Dedifferentiated amniotic fluid mesenchymal stem cell (primary cell): ENCODE data around the gene PDE4C.

Experiments used
- DNase-seq: peaks from one replicate; pipeline ENCODE4 v3.0.0-alpha.2; 2016; ENCODE audit errors: extremely low spot score

Gene PDE4C

DNA sequence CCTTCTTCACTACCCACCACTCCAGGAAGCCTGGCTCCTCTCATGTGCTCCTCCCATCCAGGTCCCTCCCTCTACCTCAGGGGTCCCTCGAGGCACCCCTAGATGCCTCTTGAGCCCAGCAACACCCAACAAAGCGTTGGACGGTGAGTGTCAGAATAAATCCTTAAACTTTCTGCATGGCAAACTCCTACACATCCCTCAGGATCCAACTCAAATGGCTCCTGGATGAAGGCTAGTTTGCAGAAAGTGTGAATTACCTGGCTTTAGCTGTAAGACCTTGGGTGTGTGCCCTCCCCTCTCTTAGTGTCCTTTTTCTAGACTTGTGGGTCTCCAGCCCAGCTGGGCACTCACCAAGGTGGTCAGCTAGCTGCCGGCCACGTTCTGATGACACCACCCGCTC is 27.9 kb downstream of the PDE4C start:
- DNase-seq = no peak

GRCh38 chr19:18197941-18198340 is 28.3 kb downstream of the PDE4C start:
- no peak for DNase-seq

GRCh38 chr19:18197306-18197705 is 28.9 kb downstream of the PDE4C start:
- DNase-seq = no peak

DNA sequence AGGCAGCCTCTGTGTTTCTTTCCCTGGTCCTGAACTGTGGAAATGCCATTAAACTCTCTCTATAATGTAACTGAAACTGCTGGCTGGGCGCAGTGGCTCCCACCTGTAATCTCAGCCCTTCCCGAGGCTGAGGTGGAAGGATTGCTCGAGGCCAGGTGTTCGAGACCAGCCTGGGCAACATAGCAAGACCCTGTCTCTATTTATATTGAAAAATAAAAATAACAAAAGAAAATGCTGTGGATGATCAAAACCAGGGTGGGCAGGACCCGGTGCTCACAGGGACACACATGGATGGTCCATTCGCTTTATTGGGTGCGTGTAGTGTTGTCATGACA is 29.8 kb downstream of the PDE4C start:
- no peak for DNase-seq

- no peak for DNase-seq
These were observed 31.5 kb downstream of the PDE4C start for GRCh38 chr19:18194554-18195238.

- DNase-seq = no peak
These were observed 32.1 kb downstream of the PDE4C start for GRCh38 chr19:18194181-18194530.

GRCh38 chr19:18193388-18194180 is 32.7 kb downstream of the PDE4C start:
- DNase-seq = no peak

DNA sequence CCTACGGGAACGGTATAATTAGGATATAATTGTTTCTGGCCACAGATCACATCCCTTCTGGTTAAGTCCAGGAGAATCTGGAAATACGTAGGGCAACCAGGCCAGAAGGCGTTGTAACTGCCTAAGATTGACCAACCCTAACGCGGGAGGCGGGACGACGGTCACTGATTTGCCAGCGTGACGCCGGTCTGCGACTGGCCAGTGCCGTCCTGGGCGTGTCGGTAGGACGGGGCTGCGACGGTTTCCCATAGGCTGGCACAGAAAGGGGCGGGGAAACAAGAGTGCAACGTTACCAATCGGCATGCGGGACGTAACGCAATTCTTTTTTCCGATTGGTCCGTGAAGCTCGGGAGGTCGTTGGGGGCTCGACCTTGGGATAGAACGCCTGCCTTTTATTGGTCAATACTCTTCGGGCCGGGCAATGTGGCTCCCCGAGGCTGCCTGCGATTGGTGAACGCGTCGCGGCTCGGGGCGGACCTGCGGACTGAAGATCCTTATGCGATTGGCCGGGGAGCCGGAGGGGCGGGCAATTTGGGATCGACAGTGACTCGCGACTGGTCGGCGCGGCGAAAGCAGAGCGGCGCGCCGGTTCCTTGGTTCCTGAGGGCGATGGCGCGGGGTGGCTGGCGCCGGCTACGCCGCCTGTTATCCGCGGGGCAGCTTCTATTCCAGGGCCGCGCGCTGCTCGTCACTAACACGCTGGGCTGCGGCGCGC is 33.4 kb downstream of the PDE4C start, which contains the start of gene MPV17L2:
Gene MPV17L2, plus strand, starts transcription at position 546 of the 715 bp plus-strand sequence. Its CDS starts 64 bp downstream, at position 610.
- DNase-seq = peak; percentile 100

DNA sequence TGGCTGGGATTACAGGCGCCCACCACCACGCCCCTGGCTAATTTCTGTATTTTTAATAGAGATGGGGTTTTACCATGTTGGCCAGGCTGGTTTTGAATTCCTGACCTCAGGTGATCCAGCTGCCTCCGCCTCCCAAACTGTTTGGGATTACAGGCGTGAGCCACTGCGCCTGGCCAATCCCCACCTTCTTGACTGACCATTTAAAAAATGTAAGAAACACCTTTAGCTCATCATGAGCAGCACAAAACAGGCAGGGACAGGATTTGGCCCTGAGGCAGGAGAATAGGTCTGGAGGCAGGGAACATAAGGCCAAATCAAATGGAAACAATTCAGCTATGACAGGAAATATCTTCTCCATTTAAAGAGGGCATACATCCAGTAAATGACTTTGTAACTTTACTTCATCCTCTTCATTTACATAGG is 34.6 kb downstream of the PDE4C start:
- no peak for DNase-seq

- no peak for DNase-seq
These were observed 36.0 kb downstream of the PDE4C start for GRCh38 chr19:18190278-18190677.

- no peak for DNase-seq
These were observed 40.7 kb downstream of the PDE4C start for GRCh38 chr19:18185538-18185937.

GRCh38 chr19:18183529-18183928 is 42.7 kb downstream of the PDE4C start:
- DNase-seq = no peak

- no peak for DNase-seq
These were observed 46.3 kb downstream of the PDE4C start for GRCh38 chr19:18179957-18180356.

DNA sequence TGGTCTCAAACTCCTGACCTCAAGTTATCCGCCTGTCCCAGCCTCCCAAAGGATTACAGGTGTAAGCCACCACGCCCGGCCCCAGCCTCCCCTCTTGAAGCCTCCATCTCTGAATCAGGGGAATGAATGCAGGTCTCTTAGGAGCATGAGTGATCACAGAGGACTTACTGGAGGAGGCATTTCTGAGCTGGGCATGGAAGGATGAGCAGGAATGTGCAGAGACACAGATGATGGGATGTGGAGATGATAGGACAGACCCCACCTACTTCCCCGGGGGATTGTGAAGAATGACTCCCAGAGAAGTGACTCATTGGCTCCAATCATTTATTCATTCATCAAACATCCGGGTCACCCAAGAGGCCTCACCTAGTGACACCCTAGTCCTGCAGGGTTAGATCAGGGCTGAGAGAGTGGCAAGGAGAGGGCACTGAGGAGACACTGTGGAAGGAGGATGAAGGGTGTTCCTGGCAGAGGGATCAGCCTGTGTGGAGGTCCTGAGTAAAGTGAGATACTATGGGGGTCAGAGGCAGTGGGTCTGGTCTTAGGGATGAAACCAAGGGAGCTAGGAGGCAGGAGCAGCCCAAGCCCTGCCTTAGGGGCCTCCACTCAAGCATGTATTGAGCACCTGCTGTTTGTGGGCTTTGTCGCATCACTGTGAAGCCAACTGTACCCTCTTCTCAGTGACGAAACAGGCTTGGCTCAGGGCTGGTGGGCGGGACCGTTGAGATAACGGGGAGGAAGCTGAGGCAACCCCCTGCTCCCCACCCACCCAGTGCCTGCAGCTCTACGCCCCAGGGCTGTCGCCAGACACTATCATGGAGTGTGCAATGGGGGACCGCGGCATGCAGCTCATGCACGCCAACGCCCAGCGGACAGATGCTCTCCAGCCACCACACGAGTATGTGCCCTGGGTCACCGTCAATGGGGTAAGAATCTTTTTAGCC is 49.6 kb downstream of the PDE4C start:
- no peak for DNase-seq

DNA sequence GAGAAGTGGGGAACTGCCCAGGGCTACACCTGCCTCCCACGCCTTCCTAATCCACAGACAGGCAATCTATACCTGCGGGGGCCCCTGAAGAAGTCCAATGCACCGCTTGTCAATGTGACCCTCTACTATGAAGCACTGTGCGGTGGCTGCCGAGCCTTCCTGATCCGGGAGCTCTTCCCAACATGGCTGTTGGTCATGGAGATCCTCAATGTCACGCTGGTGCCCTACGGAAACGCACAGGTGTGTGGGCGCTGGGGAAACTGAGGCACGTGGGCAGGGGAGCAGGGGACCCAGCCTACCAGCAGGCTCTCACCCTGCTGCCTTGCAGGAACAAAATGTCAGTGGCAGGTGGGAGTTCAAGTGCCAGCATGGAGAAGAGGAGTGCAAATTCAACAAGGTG is 51.3 kb downstream of the PDE4C start:
- no peak for DNase-seq
